HepG2 (cell line): ENCODE results near the gene HEPN1. TPM values are rescaled to one million over a fixed set of nuclear protein-coding genes. Genes with fewer than 3 reads are reported as not detected.

Source experiments
- ARID5B ChIP-seq: IDR thresholded peaks from 2 replicates; pipeline ENCODE4 v1.4.0; 2020; ENCODE audit warnings: mild to moderate bottlenecking, missing genetic modification reagents
- CEBPB ChIP-seq: IDR thresholded peaks from 2 replicates; pipeline ENCODE4 v1.6.1; 2011; ENCODE audit warnings: low read depth, low read length, improper control_type of control experiment, borderline replicate concordance
- ELF3 ChIP-seq: IDR thresholded peaks from 2 replicates; pipeline ENCODE4 v1.6.1; 2016; ENCODE audit warnings: missing genetic modification reagents, missing compliant biosample characterization
- EP300 ChIP-seq, 3 experiments: sonication (generic) in 1 of 3; formaldehyde crosslinking in 1 of 3; IDR thresholded peaks; 2 replicates each; pipeline versions ENCODE4 v1.5.1 to v1.6.1; 2011 to 2020; ENCODE audit warnings: low read depth in 2 of 3, low read length in 2 of 3, borderline replicate concordance in 1 of 3, improper control_type of control experiment in 1 of 3, mild to moderate bottlenecking in 1 of 3, missing genetic modification reagents in 1 of 3, moderate library complexity in 1 of 3
- GATAD2A ChIP-seq: IDR thresholded peaks from 2 replicates; pipeline ENCODE4 v1.6.1; 2016
- HDAC6 ChIP-seq: fragments of 200-600 bp; sonication (generic); IDR thresholded peaks from 2 replicates; pipeline ENCODE4 v1.7.0; 2017; ENCODE audit warnings: mild to moderate bottlenecking, antibody characterized with exemption, low read length, low read depth
- HMG20A ChIP-seq: IDR thresholded peaks from 2 replicates; pipeline ENCODE4 v1.6.1; 2016; ENCODE audit warnings: borderline replicate concordance
- HNF4A ChIP-seq: sonication (generic); formaldehyde crosslinking; IDR thresholded peaks from 2 replicates; pipeline ENCODE4 v1.4.0; 2020; ENCODE audit warnings: missing genetic modification reagents
- KAT8 ChIP-seq: IDR thresholded peaks from 2 replicates; pipeline ENCODE4 v1.6.1; 2016; ENCODE audit warnings: missing genetic modification reagents, missing compliant biosample characterization
- KLF16 ChIP-seq, 2 experiments: sonication (generic) in 1 of 2; formaldehyde crosslinking in 1 of 2; IDR thresholded peaks; 2 replicates each; pipeline versions ENCODE4 v1.6.1 to v1.8.0; 2016 to 2023; ENCODE audit warnings: missing genetic modification reagents in 2 of 2, missing compliant biosample characterization in 1 of 2
- MAF1 ChIP-seq: sonication (generic); formaldehyde crosslinking; IDR thresholded peaks from 2 replicates; pipeline ENCODE4 v1.5.0; 2020; ENCODE audit warnings: missing genetic modification reagents, borderline replicate concordance
- MED1 ChIP-seq: sonication (generic); formaldehyde crosslinking; IDR thresholded peaks from 2 replicates; pipeline ENCODE4 v1.4.0; 2020; ENCODE audit warnings: missing genetic modification reagents
- MIER2 ChIP-seq: IDR thresholded peaks from 2 replicates; pipeline ENCODE4 v1.6.1; 2016; ENCODE audit warnings: missing biosample characterization, missing genetic modification reagents
- NCOA2 ChIP-seq: sonication (generic); formaldehyde crosslinking; IDR thresholded peaks from 2 replicates; pipeline ENCODE4 v1.8.0; 2022; ENCODE audit warnings: inconsistent platforms
- NFKBIZ ChIP-seq: IDR thresholded peaks from 2 replicates; pipeline ENCODE4 v1.6.1; 2018; ENCODE audit warnings: missing genetic modification reagents, missing compliant biosample characterization
- NFYC ChIP-seq: IDR thresholded peaks from 2 replicates; pipeline ENCODE4 v1.6.1; 2016; ENCODE audit warnings: missing genetic modification reagents, missing compliant biosample characterization
- NR2F2 ChIP-seq: IDR thresholded peaks from 2 replicates; pipeline ENCODE4 v1.6.1; 2012; ENCODE audit warnings: low read depth, inconsistent platforms, borderline replicate concordance
- POLR2A ChIP-seq, 2 experiments: IDR thresholded peaks; 2 replicates each; pipeline ENCODE4 v1.6.1; 2011; ENCODE audit warnings: low read depth in 2 of 2, low read length in 2 of 2, mild to moderate bottlenecking in 1 of 2, moderate library complexity in 1 of 2; ENCODE audit not compliant: insufficient read depth in 1 of 2
- PPARG ChIP-seq: conservative IDR thresholded peaks from 2 replicates; pipeline ENCODE4 v1.6.1; 2016; ENCODE audit warnings: missing biosample characterization, missing genetic modification reagents
- RARA ChIP-seq: IDR thresholded peaks from 2 replicates; pipeline ENCODE4 v1.6.1; 2016; ENCODE audit warnings: missing genetic modification reagents, missing compliant biosample characterization
- RCOR2 ChIP-seq: IDR thresholded peaks from 2 replicates; pipeline ENCODE4 v1.6.1; 2016; ENCODE audit warnings: missing biosample characterization, missing genetic modification reagents
- SOX13 ChIP-seq, 3 experiments: fragments of 450-650 bp in 1 of 3; sonication (generic) in 1 of 3; formaldehyde crosslinking in 1 of 3; IDR thresholded peaks in 2 of 3; conservative IDR thresholded peaks in 1 of 3; 2 replicates each; pipeline versions ENCODE4 v1.5.0 to v1.6.1; 2016 to 2020; ENCODE audit warnings: antibody characterized with exemption in 1 of 3, mild to moderate bottlenecking in 1 of 3, missing compliant biosample characterization in 1 of 3, missing genetic modification reagents in 1 of 3, moderate library complexity in 1 of 3
- TCF7 ChIP-seq: sonication (generic); IDR thresholded peaks from 2 replicates; pipeline ENCODE4 v1.6.1; 2016; ENCODE audit warnings: antibody characterized with exemption, low read depth
- TEAD3 ChIP-seq: optimal IDR thresholded peaks from 2 replicates; pipeline ENCODE3; 2016; ENCODE audit warnings: borderline replicate concordance
- TGIF2 ChIP-seq: IDR thresholded peaks from 2 replicates; pipeline ENCODE4 v1.6.1; 2016; ENCODE audit warnings: control low read depth, missing compliant biosample characterization
- ZFX ChIP-seq: sonication (generic); formaldehyde crosslinking; IDR thresholded peaks from 2 replicates; pipeline ENCODE4 v1.4.0; 2020; ENCODE audit warnings: mild to moderate bottlenecking, low read depth, missing genetic modification reagents, moderate library complexity
- ZKSCAN1 ChIP-seq: fragments of 150-350 bp; IDR thresholded peaks from 2 replicates; pipeline ENCODE4 v1.6.1; 2014; ENCODE audit warnings: low read length
- ZNF724P ChIP-seq: sonication (generic); formaldehyde crosslinking; IDR thresholded peaks from 2 replicates; pipeline ENCODE4 v1.8.0; 2022; ENCODE audit warnings: missing genetic modification reagents, borderline replicate concordance
- polyA plus RNA-seq, 8 experiments: library from polyadenylated mRNA; depleted of rRNA in 3 of 8; stranded (reverse) in 7 of 8; unstranded in 1 of 8; fragments of >200 nt; fragmentation: Illumina TruSeq in 4 of 8; extraction: Trizol in 4 of 8; gene quantifications; 2 replicates each; pipeline versions ENCODE4 v1.2.1 to v1.2.3, GENCODE V29; 2011 to 2016; ENCODE audit warnings: low read depth in 4 of 8, missing spikeins in 1 of 8, mixed read lengths in 1 of 8; ENCODE audit not compliant: insufficient read depth in 1 of 8
- total RNA-seq, 5 experiments: library from RNA; depleted of rRNA; stranded (reverse); fragments of >200 nt; fragmentation: Illumina TruSeq; extraction: Trizol; gene quantifications; 2 replicates each; pipeline ENCODE4 v1.2.3, GENCODE V29; 2016; ENCODE audit warnings: low read depth in 1 of 5

HEPN1 gene
- total and polyA plus RNA-seq, 2 of the 13 experiments (the other 11 are each of a cell fraction or from before 2014, with no cell fraction given): not detected

GRCh38 chr11:124938206-124938765, 19.2 kb downstream of the HEPN1 start (continued):
- TF ChIP-seq TEAD3 (CRISPR knock-in tag): peak; percentile 78
- TF ChIP-seq HNF4A: peak; percentile 32
- peak; percentile 93 for TF ChIP-seq ZKSCAN1
- TF ChIP-seq MAF1 (CRISPR knock-in tag): no peak
- TF ChIP-seq NCOA2 (CRISPR knock-in tag): peak; percentile 57; the same call in 1 of the 2 replicates
- TF ChIP-seq TCF7: peak; percentile 82
- TF ChIP-seq PPARG (CRISPR knock-in tag): 0 out of 2 replicates have a peak, but pooled peaks have one; percentile 13
- peak in 1 of 2 experiments; percentile 73; a peak in 2 of 4 replicates for TF ChIP-seq EP300 (IDR thresholded peaks at IDR 0.05; ENCODE audit: low read depth in 2 of 2, low read length in 2 of 2)
- peak; percentile 47; the same call in 1 of the 2 replicates for TF ChIP-seq EP300 (CRISPR knock-in tag; IDR thresholded peaks at IDR 0.05; ENCODE audit: borderline replicate concordance)
- TF ChIP-seq CEBPB: peak; percentile 41; the same call in 1 of the 2 replicates
- 0 out of 2 replicates have a peak, but pooled peaks have one; percentile 14 for TF ChIP-seq KAT8 (CRISPR knock-in tag)
- TF ChIP-seq POLR2A (IDR thresholded peaks at IDR 0.05; ENCODE audit: insufficient read depth in 1 of 2, low read depth in 2 of 2, low read length in 2 of 2): peak in 1 of 2 experiments; percentile 26; a peak in 1 of 4 replicates
- no peak for TF ChIP-seq NFKBIZ (CRISPR knock-in tag)
- TF ChIP-seq HDAC6: no peak
- peak; percentile 40; the same call in 1 of the 2 replicates for TF ChIP-seq HMG20A (CRISPR knock-in tag)
- peak; percentile 40; the same call in 1 of the 2 replicates for TF ChIP-seq ARID5B
- TF ChIP-seq RARA (CRISPR knock-in tag): 0 out of 2 replicates have a peak, but pooled peaks have one; percentile 20
- TF ChIP-seq ZFX (CRISPR knock-in tag): peak; percentile 49
- TF ChIP-seq GATAD2A (CRISPR knock-in tag): peak; percentile 55; the same call in 1 of the 2 replicates
- TF ChIP-seq RCOR2 (CRISPR knock-in tag): 0 out of 2 replicates have a peak, but pooled peaks have one; percentile 21
- no peak for TF ChIP-seq SOX13 (IDR thresholded peaks at IDR 0.05)
- peak in 1 of 2 experiments; percentile 69; a peak in 2 of 4 replicates for TF ChIP-seq SOX13 (CRISPR knock-in tag; conservative IDR thresholded peaks at IDR 0.05 in 1 of 2, IDR thresholded peaks at IDR 0.05 in 1 of 2)
- TF ChIP-seq ELF3: no peak
- TF ChIP-seq KLF16 (CRISPR knock-in tag; IDR thresholded peaks at IDR 0.05): 0 out of 4 replicates have a peak, but pooled peaks of 1 of the 2 experiments have one; percentile 18
- TF ChIP-seq NFYC (CRISPR knock-in tag): no peak
- TF ChIP-seq MED1 (CRISPR knock-in tag): 0 out of 2 replicates have a peak, but pooled peaks have one; percentile 31
- 0 out of 2 replicates have a peak, but pooled peaks have one; percentile 10 for TF ChIP-seq TGIF2 (CRISPR knock-in tag)
- 0 out of 2 replicates have a peak, but pooled peaks have one; percentile 42 for TF ChIP-seq NR2F2
- no peak for TF ChIP-seq ZNF724P (CRISPR knock-in tag)
- TF ChIP-seq MIER2: no peak
